H1 (cell line): ENCODE data around the gene ZNF641. TPM values are rescaled to one million over a fixed set of nuclear protein-coding genes. Genes with fewer than 3 reads are reported as not detected.

Experiments used
- CTCF ChIA-PET: fragments of 300-600 bp; sonication (Branson Sonifier 250); formaldehyde crosslinking; loops from one replicate; lab custom pipeline; 2021; ENCODE audit not compliant: partially characterized antibody; lab: Charles Lee
- POLR2A ChIA-PET: fragments of 300-600 bp; sonication (Branson Sonifier 250); formaldehyde crosslinking; loops from one replicate; lab custom pipeline; 2021; ENCODE audit warnings: inconsistent platforms; ENCODE audit not compliant: partially characterized antibody; lab: Charles Lee
- DNase-seq, 2 experiments: peaks; one replicate each; pipeline versions ENCODE4 v3.0.0 to v3.0.0-alpha.2; 2010 to 2022; ENCODE audit warnings: low spot score in 2 of 2, low read depth in 1 of 2, mixed read lengths in 1 of 2
- FAIRE-seq: peaks from 2 replicates; lab custom pipeline; 2011; peaks lifted over from hg19 to GRCh38; lab: Jason Lieb, UNC
- H2AFZ ChIP-seq: 2 replicates; pipeline ENCODE4 v1.8.1; 2012; ENCODE audit warnings: low read length, inconsistent platforms
- H2AK5ac ChIP-seq: 2 replicates; pipeline ENCODE4 v1.6.1; 2013; ENCODE audit warnings: low read depth, low read length
- H2BK120ac ChIP-seq: replicated peaks from 2 replicates; pipeline ENCODE3; 2013; ENCODE audit warnings: low read depth, low read length, inconsistent platforms
- H2BK12ac ChIP-seq: 2 replicates; pipeline ENCODE4 v1.6.1; 2013; ENCODE audit warnings: low read depth, low read length
- H2BK15ac ChIP-seq: 2 replicates; pipeline ENCODE4 v1.6.1; 2013; ENCODE audit warnings: low read length
- H2BK20ac ChIP-seq: 2 replicates; pipeline ENCODE4 v1.6.1; 2013; ENCODE audit warnings: low read length
- H2BK5ac ChIP-seq: 2 replicates; pipeline ENCODE4 v1.6.1; 2013; ENCODE audit warnings: low read depth, low read length
- H3K14ac ChIP-seq: 2 replicates; pipeline ENCODE4 v1.6.1; 2013; ENCODE audit warnings: inconsistent platforms; ENCODE audit not compliant: insufficient read length
- H3K18ac ChIP-seq: 2 replicates; pipeline ENCODE4 v1.6.1; 2013; ENCODE audit warnings: low read length; ENCODE audit errors: extremely low read depth
- H3K23ac ChIP-seq: 2 replicates; pipeline ENCODE4 v1.6.1; 2013; ENCODE audit warnings: inconsistent platforms; ENCODE audit not compliant: insufficient read length
- H3K23me2 ChIP-seq: 2 replicates; pipeline ENCODE4 v1.6.1; 2013; ENCODE audit warnings: low read depth, low read length
- H3K27ac ChIP-seq: 2 replicates; pipeline ENCODE4 v1.6.1; 2011; ENCODE audit warnings: low read depth, low read length, inconsistent platforms
- H3K27me3 ChIP-seq, 4 experiments: replicated peaks in 1 of 4; 1 replicate in 1 of 4; 2 replicates in 3 of 4; pipeline versions ENCODE4 v1.6.1 to v1.8.1; 2011 to 2013; ENCODE audit warnings: low read length in 3 of 4, mild to moderate bottlenecking in 3 of 4, inconsistent platforms in 2 of 4, mixed read lengths in 2 of 4, moderate library complexity in 1 of 4; ENCODE audit not compliant: control insufficient read depth in 3 of 4, insufficient read depth in 3 of 4; ENCODE audit errors: extremely low read depth in 1 of 4
- H3K36me3 ChIP-seq, 4 experiments: 2 replicates each; pipeline versions ENCODE4 v1.6.1 to v1.8.1; 2011 to 2013; ENCODE audit warnings: mild to moderate bottlenecking in 4 of 4, low read length in 3 of 4, moderate library complexity in 2 of 4, control low read depth in 1 of 4, inconsistent platforms in 1 of 4; ENCODE audit not compliant: insufficient read depth in 4 of 4, control insufficient read depth in 2 of 4
- H3K4ac ChIP-seq: replicated peaks from 2 replicates; pipeline ENCODE3; 2013; ENCODE audit warnings: low read length, low read depth, mixed read lengths, inconsistent platforms; ENCODE audit not compliant: insufficient read length
- H3K4me1 ChIP-seq, 4 experiments: replicated peaks in 1 of 4; 1 replicate in 1 of 4; 2 replicates in 3 of 4; pipeline versions ENCODE4 v1.6.1 to v1.8.1; 2011 to 2013; ENCODE audit warnings: low read length in 3 of 4, inconsistent platforms in 2 of 4, mixed read lengths in 1 of 4; ENCODE audit not compliant: insufficient read depth in 4 of 4, control insufficient read depth in 3 of 4
- H3K4me2 ChIP-seq, 2 experiments: 2 replicates each; pipeline versions ENCODE4 v1.6.1 to v1.8.1; 2011 to 2013; ENCODE audit warnings: low read depth in 2 of 2, low read length in 2 of 2, control low read depth in 1 of 2, inconsistent platforms in 1 of 2, mild to moderate bottlenecking in 1 of 2; ENCODE audit not compliant: insufficient read depth in 1 of 2
- H3K4me3 ChIP-seq, 4 experiments: fragments of 200-600, 300-600 bp in 1 of 4; sonication (generic), shearing (Covaris generic), sonication (Bioruptor Twin) in 1 of 4; 2 replicates each; pipeline versions ENCODE4 v1.5.1 to v1.8.1; 2011 to 2016; ENCODE audit warnings: low read length in 4 of 4, low read depth in 3 of 4, control low read depth in 2 of 4, inconsistent platforms in 2 of 4, mild to moderate bottlenecking in 2 of 4, mixed read lengths in 1 of 4, moderate library complexity in 1 of 4; ENCODE audit not compliant: insufficient read depth in 2 of 4; ENCODE audit errors: extremely low read depth in 1 of 4
- H3K56ac ChIP-seq: replicated peaks from 2 replicates; pipeline ENCODE3; 2013; ENCODE audit warnings: low read depth, mild to moderate bottlenecking, mixed read lengths, low read length, inconsistent platforms; ENCODE audit not compliant: insufficient read length
- H3K79me1 ChIP-seq: 2 replicates; pipeline ENCODE4 v1.6.1; 2013; ENCODE audit warnings: low read depth, low read length, control low read depth
- H3K79me2 ChIP-seq, 2 experiments: 2 replicates each; pipeline versions ENCODE4 v1.6.1 to v1.8.1; 2012 to 2013; ENCODE audit warnings: low read length in 2 of 2, mild to moderate bottlenecking in 2 of 2, inconsistent platforms in 1 of 2; ENCODE audit not compliant: insufficient read depth in 2 of 2, control insufficient read depth in 1 of 2
- H3K9ac ChIP-seq, 4 experiments: replicated peaks in 1 of 4; 1 replicate in 1 of 4; 2 replicates in 3 of 4; pipeline versions ENCODE4 v1.6.1 to v1.8.1; 2011 to 2013; ENCODE audit warnings: low read depth in 3 of 4, low read length in 3 of 4, control low read depth in 2 of 4, mild to moderate bottlenecking in 2 of 4, moderate library complexity in 2 of 4, inconsistent platforms in 1 of 4; ENCODE audit errors: extremely low read depth in 1 of 4
- H3K9me3 ChIP-seq, 2 experiments: 2 replicates each; pipeline versions ENCODE4 v1.6.1 to v1.8.1; 2012 to 2013; ENCODE audit warnings: mild to moderate bottlenecking in 2 of 2, moderate library complexity in 2 of 2, control low read depth in 1 of 2, inconsistent platforms in 1 of 2, low read depth in 1 of 2, low read length in 1 of 2, mixed read lengths in 1 of 2; ENCODE audit not compliant: insufficient read depth in 2 of 2
- H4K20me1 ChIP-seq, 2 experiments: replicated peaks in 1 of 2; 2 replicates each; pipeline versions ENCODE3 to v1.8.1; 2011 to 2013; ENCODE audit warnings: inconsistent platforms in 2 of 2, low read length in 2 of 2, mild to moderate bottlenecking in 1 of 2; ENCODE audit not compliant: insufficient read depth in 2 of 2, control insufficient read depth in 1 of 2
- H4K5ac ChIP-seq: 2 replicates; pipeline ENCODE4 v1.6.1; 2013; ENCODE audit warnings: low read length, low read depth, mixed read lengths, inconsistent platforms; ENCODE audit not compliant: insufficient read length
- H4K8ac ChIP-seq: 2 replicates; pipeline ENCODE4 v1.8.0; 2013; ENCODE audit warnings: mild to moderate bottlenecking, moderate library complexity, low read length, inconsistent platforms; ENCODE audit not compliant: insufficient read depth; ENCODE audit errors: extremely low read depth
- H4K91ac ChIP-seq: replicated peaks from 2 replicates; pipeline ENCODE3; 2013; ENCODE audit warnings: low read length, mixed read lengths, inconsistent platforms; ENCODE audit not compliant: insufficient read length
- CREB1 ChIP-seq: IDR thresholded peaks from 2 replicates; pipeline ENCODE4 v1.6.1; 2012; ENCODE audit warnings: inconsistent platforms
- NRF1 ChIP-seq: IDR thresholded peaks from 2 replicates; pipeline ENCODE4 v1.6.1; 2011; ENCODE audit warnings: mild to moderate bottlenecking, low read depth, low read length, improper control_type of control experiment
- PHF8 ChIP-seq: fragments of 200-600 bp; sonication (generic); conservative IDR thresholded peaks from 2 replicates; pipeline ENCODE4 v1.7.1; 2012; ENCODE audit warnings: low read depth, mild to moderate bottlenecking, inconsistent platforms, low read length, moderate library complexity
- SAP30 ChIP-seq: fragments of 300-600 bp; sonication (generic); IDR thresholded peaks from 2 replicates; pipeline ENCODE4 v1.7.1; 2012; ENCODE audit warnings: low read length, moderate library complexity, mild to moderate bottlenecking, inconsistent platforms; ENCODE audit not compliant: insufficient read depth, insufficient replicate concordance
- SRF ChIP-seq: IDR thresholded peaks from 2 replicates; pipeline ENCODE4 v1.6.1; 2011; ENCODE audit warnings: mild to moderate bottlenecking, low read depth, low read length, moderate library complexity
- TCF12 ChIP-seq: IDR thresholded peaks from 2 replicates; pipeline ENCODE4 v1.6.1; 2011; ENCODE audit warnings: low read depth, mild to moderate bottlenecking, low read length
- YY1 ChIP-seq: IDR thresholded peaks from 2 replicates; pipeline ENCODE4 v1.6.1; 2011; ENCODE audit warnings: low read depth, mild to moderate bottlenecking, low read length
- ZNF274 ChIP-seq: IDR thresholded peaks from 2 replicates; pipeline ENCODE4 v1.7.0; 2012; ENCODE audit warnings: low read length, borderline replicate concordance; ENCODE audit errors: extremely low read depth
- WGBS, 2 experiments: shearing (Covaris generic) in 1 of 2; methylation state at CpG; one replicate each; pipeline versions ENCODE4 v1.1.6 to v1.1.7; 2013 to 2015; ENCODE audit warnings: low lambda C conversion rate in 2 of 2, mixed read lengths in 2 of 2, inconsistent platforms in 1 of 2, low coverage in 1 of 2, missing lambda C conversion rate in 1 of 2; ENCODE audit not compliant: insufficient replicate concordance in 2 of 2, insufficient coverage in 1 of 2, insufficient read length in 1 of 2; ENCODE audit errors: extremely low coverage in 1 of 2, missing lambda C conversion rate in 1 of 2; 5-methylcytosine and 5-hydroxymethylcytosine counted together
- polyA plus RNA-seq, 7 experiments: library from polyadenylated mRNA; depleted of rRNA in 3 of 7; stranded (reverse) in 5 of 7; unstranded in 2 of 7; fragments of >200 nt in 5 of 7; fragments of 200-250 nt in 2 of 7; gene quantifications; 1 replicate in 5 of 7; 2 replicates in 1 of 7; 4 replicates in 1 of 7; pipeline versions ENCODE4 v1.2.1 to v1.2.3, GENCODE V29; 2011 to 2013; ENCODE audit warnings: missing spikeins in 2 of 7, mixed read lengths in 2 of 7
- total RNA-seq: library from RNA; stranded (reverse); fragmentation: NEBNext Ultra II Directional; extraction: Animal tissue kit (Norgen Biotek cat#: 25700); gene quantifications from 2 replicates; pipeline ENCODE4 v1.2.1, GENCODE V29; 2021

Gene ZNF641
- total and polyA plus RNA-seq, 2 of the 8 experiments (the other 6 are each of a cell fraction or from before 2014, with no cell fraction given): 2.4 to 6.2 TPM

- Histone ChIP-seq H3K79me2 (no peaks in the 10 kb centered on the region), H3K27me3 (no peaks in the 10 kb centered on the region), H4K8ac (no peak overlapping the region), H3K23ac (no peak overlapping the region), H3K9me3 (no peaks in the 10 kb centered on the region; a peak in 1 of 4 replicates), H3K4ac (no peak overlapping the region), H2AFZ (no peak overlapping the region), H3K36me3 (no peaks in the 10 kb centered on the region), H4K20me1 (no peaks in the 10 kb centered on the region), H4K5ac (no peak overlapping the region), H3K4me1 (no peaks in the 10 kb centered on the region; a peak in 1 of 7 replicates), H3K27ac (no peak overlapping the region), H3K14ac (no peak overlapping the region), H3K56ac (no peak overlapping the region), H3K18ac (no peak overlapping the region), H2AK5ac (no peak overlapping the region), H2BK120ac (no peak overlapping the region), H3K9ac (no peak overlapping the region), H3K23me2 (no peaks in the 10 kb centered on the region), H2BK20ac (no peak overlapping the region), H2BK12ac (no peak overlapping the region), H4K91ac (no peak overlapping the region), H3K4me2 (no peak overlapping the region)
- no peak for DNase-seq
- WGBS, 2 experiments: 76% methylated on average over 1 of the region's 1 CpG; no CpG with 5 or more reads in 1 of the 2 experiments
- no peak for FAIRE-seq
- POLR2A ChIA-PET: no interaction called here
- TF ChIP-seq SRF (no peak), YY1 (no peak), NRF1 (no peak), SAP30 (no peak), TCF12 (no peak), CREB1 (no peak), PHF8 (no peak), ZNF274 (no peak)
- TF ChIP-seq, all 59 proteins: peak for 0
- CTCF ChIA-PET: no interaction called here
- Histone ChIP-seq H3K4me3 (no peak overlapping the region), H2BK15ac (no peak overlapping the region), H2BK5ac (no peak overlapping the region), H3K79me1 (no peaks in the 10 kb centered on the region)
Measured at GRCh38 chr12:48300774-48301173, 49.9 kb downstream of the ZNF641 start.
